ENCODE results near the gene ECI2.
"Not testable (repeated sequence)": the region's sequence is repeated elsewhere in the genome, so short reads cannot be mapped to it uniquely, and the experiment has no call there.

The ECI2 gene

DNA sequence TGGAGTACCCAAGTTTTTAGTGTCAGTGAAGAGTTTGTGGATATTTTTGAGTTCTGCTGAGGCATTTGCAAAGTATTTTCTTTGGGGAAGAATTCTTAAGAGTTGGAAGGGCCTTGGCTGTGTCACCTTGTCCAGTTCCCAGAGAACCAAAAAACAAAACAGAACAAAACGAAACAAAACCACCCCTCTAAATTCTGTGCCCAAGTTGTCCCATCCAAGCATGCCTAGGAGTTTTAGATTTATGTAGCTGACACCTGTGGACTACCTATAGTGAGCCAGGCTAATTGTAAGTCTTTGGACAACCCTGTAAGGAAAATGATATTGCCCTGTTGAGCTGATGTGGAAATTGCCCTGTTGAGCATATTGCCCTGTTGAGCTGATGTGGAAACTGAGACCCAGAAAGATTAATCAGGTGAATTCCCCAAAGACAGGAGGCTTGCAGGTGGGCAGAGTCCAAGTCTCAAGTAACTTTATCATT lies 1.0 kb upstream of the ECI2 start:
- DNase-seq = no peak

DNA sequence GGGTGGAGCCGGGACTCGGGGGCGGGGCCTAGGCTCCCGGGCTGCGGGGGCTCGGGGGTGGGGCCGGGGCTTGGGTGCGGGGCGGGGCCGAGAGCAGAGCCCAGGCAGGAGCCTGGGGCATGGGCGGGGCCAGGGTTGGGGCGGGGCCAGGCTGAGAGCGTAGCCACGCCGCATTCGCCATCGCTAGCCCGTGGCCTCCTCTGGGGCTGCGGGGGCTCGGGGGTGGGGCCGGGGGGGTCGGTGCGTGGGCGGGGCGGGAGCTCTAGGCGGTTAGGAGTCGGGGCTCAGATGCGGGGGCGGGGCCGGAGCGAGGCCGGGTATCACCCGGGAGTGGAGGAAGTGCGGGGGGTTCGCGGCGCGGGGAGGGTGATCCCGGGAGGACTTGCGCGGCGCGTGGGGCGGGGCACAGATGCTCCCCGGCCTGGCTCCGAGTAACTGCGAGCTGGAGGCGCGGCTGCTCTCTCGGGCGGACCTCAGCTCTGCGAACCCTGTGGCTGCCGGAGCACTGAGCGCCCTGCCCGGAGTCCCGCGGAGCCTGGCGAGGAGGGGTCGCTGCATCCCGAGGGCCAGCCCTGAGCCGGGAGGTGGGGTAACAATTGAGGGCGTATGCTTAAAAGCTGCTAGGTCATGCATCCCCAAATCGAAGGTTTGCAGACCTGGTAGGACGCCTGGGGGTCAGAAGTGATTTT lies 434 bp upstream of the ECI2 start:
- DNase-seq = peak; percentile 48

DNA sequence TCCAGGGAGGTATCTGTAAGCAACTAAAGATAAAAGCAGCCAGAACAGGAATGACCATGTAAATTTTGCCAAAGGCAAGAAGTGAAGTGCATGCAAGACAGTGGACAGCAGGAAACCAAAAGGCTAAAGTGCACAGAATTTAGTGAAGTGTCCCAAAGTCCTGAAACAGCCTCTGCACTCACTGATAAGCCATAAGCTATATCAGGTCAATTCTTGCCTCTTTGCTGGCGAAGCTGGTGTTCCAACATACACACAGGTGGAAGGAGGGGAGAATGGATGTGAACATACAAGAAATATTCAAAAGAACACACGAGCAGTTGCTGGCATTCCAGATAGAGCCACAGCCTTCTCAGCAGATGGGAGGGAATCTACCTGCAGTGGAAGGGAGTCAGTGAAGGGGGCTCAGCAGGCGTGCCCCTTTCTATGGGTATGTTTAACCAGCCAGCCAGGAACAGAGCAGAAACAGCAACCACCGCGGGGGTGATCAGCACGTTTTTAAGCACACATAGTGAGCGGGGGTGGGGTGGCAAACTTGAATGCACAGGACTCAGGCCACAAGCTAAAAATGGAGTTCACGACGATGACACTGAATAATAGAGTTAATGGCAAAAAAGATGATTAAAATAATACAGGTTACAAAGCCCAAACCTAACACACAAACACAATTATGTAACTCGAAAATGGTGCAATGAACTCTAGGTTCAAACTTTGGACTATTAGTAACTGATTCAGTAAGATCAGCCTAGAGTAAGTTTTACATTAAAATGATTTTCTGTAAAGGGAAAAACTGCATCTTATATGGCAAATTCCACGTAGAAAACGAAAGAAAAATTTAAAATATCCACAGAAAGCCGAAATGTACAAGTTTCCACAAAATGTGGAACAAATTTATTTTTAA lies 1.2 kb downstream of the ECI2 start:
- no peak for DNase-seq

DNA sequence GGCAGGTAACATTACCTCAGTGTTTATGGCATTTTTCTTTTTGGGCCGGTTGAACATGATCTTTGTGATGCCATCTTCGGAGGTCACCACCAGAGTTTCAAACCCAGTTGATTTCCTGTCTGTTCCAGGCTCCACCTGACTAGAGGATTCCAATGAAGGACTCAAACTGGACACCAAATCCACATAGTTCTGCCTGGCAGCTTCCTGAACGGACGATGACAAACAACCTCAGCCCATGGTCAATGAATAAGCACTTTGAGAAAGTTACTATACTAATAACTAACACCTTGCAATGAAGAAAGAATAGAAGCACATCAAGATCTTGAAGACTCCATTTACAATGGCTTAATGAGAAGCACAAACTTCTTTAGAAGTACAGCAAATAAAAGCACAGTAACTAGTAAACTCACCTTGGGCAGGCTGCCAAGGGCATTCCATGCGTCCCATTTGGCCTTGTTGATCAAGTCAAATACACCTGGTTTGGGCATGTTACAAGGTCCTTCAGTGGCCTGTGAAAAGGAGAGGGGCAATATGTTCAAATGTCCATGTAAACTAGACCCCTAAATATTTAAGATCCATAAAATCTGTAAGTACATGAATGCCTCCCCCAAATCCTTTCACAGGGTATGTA lies 4.9 kb downstream of the ECI2 start:
- no peak for DNase-seq

DNA sequence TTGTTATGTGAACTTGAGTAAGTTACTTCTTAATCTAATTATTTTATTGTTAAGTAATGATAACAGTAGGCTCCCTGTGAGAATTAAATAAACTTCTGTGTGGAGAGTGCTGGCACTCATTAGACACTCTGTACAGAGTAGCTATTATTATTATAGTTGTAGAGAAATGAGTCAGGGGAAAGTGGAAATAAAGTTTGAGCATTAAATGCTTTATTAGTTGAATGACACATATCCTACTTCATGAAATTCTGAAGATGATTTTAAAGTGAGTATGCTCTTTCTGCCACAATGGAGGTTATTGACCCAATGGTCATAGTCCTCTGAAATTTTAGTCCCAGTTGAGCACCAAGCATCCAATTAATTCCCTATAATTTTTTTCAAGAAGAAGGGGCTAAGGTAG lies 5.9 kb downstream of the ECI2 start:
- no peak for DNase-seq

DNA sequence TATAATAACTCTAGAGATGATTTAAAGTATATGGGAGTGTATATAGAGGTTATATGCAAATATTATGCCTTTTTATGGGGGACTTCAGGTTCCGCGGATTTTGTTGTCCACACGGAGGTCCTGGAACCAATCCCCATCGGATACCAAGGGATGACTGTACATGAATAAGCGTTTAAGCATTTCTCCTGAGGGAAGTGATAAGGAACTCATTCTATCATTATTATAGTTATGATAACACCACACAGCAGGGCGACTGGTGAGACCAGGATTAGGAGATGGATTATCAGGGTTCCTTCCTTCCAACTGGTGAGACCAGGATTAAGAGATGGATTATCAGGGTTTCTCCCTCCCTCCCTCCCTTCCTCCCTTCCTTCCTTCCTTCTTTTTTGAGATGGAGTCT lies 6.6 kb downstream of the ECI2 start:
- DNase-seq = no peak

DNA sequence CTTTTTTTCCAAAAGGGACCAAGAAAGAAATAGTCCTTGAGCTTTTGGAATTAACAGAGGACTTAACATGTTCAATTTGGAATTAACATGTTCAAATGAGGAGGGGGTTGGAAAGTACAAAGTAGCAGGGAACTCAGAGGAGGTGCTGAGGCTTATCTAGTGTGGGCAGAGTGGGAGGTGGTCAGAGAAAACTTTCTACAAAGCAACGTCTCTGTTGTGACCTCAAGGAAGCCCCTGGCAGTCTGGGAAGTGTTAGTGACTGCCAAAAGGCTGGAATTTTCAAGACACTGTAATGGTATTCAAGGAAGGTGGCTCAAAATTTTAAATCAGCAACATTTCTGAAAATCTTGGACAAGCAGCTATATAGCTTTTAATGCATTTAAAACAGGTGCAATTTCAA lies 7.3 kb downstream of the ECI2 start:
- no peak for DNase-seq

DNA sequence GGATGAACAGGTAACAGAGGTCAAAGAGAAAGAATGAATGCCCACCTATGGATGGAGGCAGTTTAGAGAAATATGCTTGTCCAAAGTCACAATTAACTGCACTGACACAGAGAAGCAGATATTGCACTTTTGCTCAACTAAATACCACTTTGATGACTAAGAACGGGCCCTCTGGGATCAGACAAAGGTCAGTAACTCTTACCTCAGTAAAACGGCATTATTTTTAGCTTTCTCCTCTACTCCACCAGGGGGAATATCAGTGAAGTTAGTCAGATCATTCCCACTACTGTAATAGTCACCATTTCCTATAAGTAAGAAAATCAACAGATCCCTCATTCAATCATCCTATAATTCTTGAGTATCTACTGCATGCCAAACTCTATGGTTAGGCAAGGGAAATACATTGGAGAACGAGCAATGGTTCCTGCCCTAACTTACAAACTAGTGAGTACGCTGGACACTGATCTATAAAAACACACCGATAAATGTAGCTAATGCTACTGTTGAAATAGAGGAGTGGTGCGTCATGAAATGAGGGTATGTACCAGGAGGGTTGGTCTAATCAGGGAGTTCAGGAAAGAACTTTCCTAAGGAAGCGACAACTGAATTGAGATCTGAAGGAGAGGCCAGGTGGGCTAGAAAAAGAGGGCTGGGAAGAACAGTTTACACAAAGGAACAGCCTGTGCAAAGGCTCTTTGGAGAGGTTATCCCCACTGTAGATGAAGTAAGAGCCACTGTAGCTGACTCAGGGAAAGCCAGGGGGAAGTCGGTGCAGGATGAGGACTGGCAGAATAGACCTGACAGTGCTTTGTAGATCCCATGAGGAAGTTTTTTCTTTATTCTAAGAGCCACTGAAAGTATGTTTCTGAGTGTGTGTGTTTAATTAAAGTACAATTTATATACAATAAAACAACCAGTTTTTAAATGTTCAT lies 9.2 kb downstream of the ECI2 start:
- no peak for DNase-seq

DNA sequence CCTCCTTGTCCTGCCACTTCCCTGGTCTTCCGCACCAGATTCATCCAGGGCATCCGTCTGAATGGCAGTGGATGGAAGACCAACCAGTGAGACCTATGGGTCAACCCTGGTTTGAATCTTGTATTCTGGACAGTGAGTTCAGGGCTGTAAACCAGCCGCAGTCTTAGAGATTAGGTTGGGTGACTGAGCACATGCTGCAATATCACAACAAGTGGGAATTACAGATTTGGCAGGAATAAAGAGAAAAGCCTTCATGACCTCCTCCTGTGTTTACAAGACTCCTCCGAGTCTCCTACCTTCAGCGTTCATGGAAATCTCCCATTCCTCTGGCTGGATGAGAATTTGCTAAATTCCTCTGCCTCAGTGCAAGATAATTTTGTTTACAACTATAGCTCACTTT lies 9.9 kb downstream of the ECI2 start:
- no peak for DNase-seq

DNA sequence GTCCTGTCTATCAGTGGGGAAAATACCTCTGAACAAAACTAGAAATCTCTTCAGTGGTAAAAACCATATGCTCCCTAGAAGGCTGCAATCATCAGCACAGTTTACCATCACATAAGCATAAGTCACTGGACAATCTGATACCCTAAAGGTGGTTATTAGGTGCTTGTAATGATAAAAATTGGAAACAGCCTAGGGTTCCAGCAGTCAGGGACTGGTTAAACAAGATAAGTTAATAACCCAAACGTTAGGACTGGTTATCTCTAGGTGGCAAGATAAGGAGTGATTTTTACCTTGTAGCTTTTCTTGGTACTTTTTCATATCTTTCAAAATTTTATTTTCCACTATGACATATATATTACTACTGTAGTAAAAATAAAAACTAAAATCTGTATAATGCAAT lies 11.0 kb downstream of the ECI2 start:
- DNase-seq = no peak

DNA sequence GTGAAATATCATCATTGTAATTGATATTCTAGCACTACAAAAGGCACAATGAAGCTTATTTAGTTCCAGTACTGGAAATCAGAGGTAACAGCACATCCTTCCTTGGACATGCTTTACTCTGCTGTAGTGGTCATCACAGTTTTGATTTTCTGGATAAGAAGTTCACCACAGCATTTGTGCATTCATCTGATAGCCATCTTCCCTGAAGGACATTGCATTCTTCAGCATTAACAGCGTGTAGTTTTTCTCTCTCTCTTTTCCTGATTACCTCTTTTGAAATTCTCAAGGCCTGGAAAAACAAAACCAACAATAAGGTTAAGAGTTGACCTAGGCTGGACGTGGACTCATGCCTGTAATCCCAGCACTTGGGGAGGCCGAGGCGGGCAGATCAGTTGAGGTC lies 19.6 kb downstream of the ECI2 start:
- DNase-seq = no peak

DNA sequence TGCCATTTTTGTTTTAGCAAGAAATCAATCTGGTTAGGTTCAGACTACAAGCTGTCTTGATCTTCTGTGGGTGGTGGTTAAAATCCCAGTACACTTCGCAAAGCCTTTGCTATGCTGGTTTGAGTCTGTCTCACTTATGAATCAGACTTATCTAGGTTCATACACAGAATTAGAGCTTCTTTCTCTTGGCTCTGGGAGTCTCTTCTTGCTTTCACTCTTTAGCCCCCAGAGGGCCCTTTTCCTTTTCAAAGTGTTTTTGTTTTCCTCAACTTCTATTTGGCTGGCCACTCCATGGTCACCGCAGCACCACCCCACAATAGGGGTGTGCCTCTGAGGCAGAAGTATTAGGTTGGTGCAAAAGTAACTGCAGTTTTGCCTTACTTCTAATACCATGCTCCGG lies 21.3 kb downstream of the ECI2 start:
- no peak for DNase-seq

DNA sequence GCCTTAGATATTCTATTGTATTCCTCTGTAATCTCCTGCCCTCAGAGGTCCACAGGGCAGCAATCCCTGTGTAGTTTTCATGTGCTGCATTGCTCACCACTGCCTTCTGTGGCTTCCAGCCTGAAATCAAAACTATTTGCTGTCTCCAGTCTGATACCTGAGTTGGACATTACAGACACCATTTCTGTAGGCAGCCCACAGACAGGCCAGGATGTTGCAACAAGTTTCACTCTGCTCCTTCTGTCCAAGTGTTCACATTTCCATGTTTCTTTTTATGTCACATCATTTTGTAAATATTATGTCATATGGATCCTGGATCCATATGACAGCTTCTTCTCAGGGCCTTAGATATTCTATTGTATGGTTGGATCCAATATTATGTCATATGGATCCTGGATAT lies 21.7 kb downstream of the ECI2 start:
- no peak for DNase-seq

DNA sequence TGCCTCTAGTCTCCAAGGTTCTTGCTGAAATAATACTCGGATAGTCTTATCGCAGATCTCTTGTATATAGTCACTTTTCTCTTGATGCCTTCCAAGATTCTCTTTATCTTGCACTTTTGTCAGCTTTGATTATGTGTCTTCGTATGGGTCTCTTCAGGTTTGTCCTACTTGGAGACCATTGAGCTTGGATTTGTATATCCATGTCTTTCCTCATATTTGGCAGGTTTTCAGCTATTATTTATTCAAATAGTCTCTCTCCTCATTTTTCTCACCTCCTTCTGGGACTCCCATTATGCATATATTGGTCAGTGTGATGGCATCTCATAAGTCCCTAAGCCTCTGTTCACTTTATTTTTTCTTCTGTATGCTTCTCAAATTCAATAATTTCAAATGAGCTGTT lies 23.0 kb downstream of the ECI2 start:
- no peak for DNase-seq

DNA sequence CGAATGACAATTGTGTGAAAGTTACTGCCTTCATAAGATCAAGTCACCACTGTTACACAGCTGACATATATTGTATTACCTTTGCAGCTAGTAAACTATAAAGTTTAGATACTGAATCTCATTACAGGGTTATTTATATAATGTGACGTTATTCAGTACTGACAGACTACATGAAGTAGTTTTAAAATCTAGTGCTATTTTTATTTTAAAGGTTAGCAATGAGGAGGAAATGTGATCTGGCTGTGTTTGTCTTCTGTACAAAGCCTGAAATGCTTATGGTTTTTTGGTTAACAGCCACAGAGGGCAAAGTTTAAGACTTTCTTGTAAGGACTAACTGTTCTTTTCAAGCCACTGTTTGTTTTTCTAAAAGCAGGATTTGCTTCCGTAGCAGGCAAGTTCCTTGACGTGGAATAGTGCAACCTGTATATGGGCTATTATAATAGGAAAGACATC lies 26.0 kb downstream of the ECI2 start:
- DNase-seq = not testable (repeated sequence)

DNA sequence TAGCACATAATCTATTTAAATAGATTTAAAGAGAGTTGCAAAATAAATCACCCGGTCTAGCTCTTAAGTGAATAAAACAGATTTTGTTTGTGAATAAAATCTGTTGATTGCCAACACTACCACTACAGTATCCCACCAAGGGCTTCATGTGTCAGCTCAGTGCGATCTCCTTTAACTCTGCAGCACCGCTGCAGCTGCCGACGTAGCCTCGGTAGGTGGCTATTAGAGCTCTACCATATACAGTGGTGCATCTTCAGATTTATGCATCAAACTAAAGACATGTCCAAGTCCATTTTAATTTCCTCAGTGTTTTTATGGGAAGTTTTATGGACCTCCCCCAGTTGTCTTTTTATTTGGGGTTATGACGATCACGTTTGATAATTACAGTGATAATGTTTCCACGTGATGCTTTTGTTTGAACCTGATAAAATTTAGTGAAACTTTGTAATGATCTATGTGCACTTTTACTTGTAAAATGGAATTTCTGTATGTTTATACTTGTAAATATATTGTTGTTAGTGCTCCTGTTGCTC lies 26.7 kb downstream of the ECI2 start:
- no peak for DNase-seq

DNA sequence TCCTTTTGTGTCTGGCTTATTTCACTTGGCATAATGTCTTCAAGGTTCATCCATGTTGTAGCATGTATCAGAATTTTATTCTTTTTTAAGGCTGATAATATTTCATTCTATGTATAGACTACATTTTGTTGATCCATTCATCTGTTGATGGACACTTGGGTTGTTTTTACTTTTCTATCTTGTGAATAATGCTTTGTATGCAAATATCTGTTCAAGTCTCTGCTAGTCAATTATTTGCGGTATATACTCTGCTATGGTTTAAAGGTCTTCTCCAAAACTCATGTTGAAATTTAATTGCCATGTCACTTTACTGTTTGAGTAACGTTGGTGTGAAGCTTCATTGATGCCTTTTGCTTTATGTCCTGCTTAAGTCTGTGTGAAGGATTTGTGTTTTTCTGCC lies 27.5 kb downstream of the ECI2 start:
- DNase-seq = no peak

DNA sequence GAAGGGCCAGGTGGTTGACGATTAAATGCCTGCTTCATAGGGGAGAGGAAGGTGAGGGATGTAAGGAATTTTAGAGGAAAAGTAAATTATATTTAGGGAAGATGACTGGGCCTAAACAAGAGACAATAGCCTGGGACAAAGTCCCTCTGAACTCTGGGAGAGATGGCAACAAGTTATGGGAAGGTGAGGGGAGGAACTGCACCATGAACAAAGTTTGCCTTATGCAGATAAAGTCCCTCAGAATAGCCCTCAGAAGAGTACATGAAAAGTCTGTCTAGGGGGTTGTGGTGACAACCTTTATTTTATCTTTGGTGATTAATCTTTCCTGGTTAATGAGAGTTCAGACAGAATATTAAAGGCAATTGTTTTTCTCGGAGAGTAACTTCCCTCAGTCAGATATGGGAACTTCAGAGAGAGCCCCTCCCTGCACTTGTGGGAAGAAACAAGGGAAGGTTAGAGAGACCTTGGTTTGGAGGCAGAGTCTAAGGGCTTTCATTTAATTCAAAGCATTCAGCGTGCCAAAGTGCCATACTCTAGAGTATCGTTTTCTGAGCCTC lies 29.3 kb downstream of the ECI2 start:
- DNase-seq = no peak

DNA sequence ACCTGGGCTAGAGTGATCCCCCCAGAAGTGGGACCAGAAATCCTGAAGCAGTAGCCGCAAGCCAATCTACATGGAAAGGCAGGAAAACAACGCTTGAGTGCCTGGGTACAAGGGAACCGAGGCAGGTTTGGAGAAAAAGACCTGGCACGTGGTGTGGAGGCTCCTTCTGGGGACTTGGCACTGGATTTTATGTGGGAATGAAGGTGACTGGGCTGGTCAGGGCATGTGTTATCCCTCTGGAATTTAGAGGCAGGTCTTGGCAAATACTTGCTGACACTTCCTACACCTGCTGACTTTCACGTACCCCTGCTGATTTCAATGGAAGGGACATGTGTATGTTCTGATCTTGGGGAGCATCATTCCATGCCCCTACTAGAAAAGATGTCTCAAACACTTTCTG lies 31.4 kb downstream of the ECI2 start:
- no peak for DNase-seq

DNA sequence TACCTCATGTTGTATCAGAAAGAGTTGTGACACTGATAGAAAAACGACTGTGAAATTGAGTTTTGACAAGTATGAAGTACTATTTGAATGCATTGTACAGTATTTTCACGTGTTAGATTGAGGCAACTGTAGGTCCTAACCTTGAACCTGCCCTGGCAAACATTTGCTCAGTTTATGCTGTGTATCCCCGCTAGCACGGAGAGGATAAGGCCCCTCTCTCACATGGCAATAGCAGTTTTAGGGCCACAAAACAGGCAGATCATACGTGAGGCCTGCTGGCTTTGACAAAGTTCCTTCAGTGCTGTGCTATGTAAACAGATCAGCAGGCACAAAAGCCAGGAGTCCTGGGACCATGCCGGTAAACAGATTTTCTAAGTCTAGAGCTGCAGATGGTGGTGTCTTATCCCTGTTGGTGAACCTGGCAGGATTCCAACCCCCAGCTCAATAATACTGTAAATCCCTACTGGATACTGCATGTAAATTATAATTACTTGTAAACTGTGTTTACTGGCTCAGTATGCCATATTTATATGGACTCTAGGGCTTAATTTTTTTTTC lies 32.6 kb downstream of the ECI2 start:
- no peak for DNase-seq

DNA sequence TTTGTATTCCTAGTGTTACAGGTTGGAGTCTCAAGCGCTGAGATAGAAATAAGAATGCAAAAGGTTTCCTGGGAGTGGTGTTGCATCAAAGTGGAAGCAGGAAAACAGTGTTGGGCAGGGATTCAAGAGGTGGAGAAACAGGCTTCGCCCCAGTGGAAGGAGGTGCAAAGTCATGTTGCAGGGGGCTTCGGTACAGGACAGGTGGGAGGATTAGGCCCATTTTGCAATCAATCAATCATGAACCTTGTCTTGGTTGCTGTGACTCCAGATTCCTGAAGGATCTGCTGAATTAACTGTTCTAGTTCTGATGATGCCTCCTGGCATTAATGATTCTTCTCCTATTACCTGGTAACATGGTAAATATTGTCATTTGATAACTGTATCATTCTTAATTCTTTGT lies 34.1 kb downstream of the ECI2 start:
- no peak for DNase-seq

DNA sequence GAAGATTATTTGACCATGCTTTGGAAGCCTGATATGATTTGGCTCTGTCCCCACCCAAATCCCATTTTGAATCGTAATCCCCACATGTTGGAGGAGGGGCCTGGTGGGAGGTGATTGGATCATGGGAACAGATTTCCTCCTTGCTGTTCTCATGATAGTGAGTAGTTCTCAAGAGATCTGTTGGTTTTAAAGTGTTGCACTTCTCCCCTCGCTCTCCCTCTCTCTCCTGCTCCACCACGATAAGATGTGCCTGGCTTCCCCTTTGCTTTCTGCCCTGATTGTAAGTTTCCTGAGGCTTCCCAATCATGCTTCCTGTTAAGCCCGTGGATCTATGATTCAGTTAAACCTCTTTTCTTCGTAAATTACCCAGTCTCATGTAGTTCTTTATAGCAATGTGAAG lies 34.7 kb downstream of the ECI2 start:
- no peak for DNase-seq
